Pancreas (tissue), 10 donors: ENCODE data around the gene CPHXL. TPM values are rescaled to one million over a fixed set of nuclear protein-coding genes. Genes with fewer than 3 reads are reported as not detected.

ENCODE experiments used
- ATAC-seq, 4 donors: fragments of 200-7000 bp; cut with Tn5 transposase; one replicate each; pipeline versions ENCODE4 v1.8.0 to v1.9.1; 2020; ENCODE audit warnings: mild to moderate bottlenecking in 4 of 4, moderate library complexity in 4 of 4
- DNase-seq, 6 donors: peaks; one replicate each; pipeline ENCODE4 v3.0.0-alpha.2; 2020
- FAIRE-seq: peaks from 2 replicates; lab custom pipeline; 2012; peaks lifted over from hg19 to GRCh38; lab: Jason Lieb, UNC
- H3K27ac ChIP-seq, 4 donors: fragments of 200-600 bp; sonication (generic); 1 replicate in 3 of 4; 2 replicates in 1 of 4; pipeline versions ENCODE4 v1.5.0 to v1.8.0; 2020
- H3K27me3 ChIP-seq, 4 donors: fragments of 200-600 bp; one replicate each; pipeline ENCODE4 v1.8.0; 2021
- H3K36me3 ChIP-seq, 3 donors: fragments of 200-600 bp; sonication (generic) in 1 of 3; one replicate each; pipeline versions ENCODE4 v1.5.0 to v1.8.0; 2020 to 2021
- H3K4me1 ChIP-seq, 3 donors: fragments of 200-600 bp; one replicate each; pipeline ENCODE4 v1.8.0; 2021
- H3K4me3 ChIP-seq, 4 donors: fragments of 200-600 bp; sonication (generic) in 2 of 4; one replicate each; pipeline versions ENCODE4 v1.5.0 to v1.8.0; 2020 to 2021
- H3K9me3 ChIP-seq, 4 donors: fragments of 200-600 bp; one replicate each; pipeline ENCODE4 v1.8.0; 2021
- CTCF ChIP-seq, 4 donors: fragments of 200-600 bp; sonication (generic) in 3 of 4; IDR thresholded peaks; one replicate each; pipeline versions ENCODE4 v1.5.0 to v1.8.0; 2021; ENCODE audit warnings: antibody characterized with exemption in 4 of 4
- WGBS, 2 donors: extraction: QIAGEN DNeasy Blood & Tissue Kit; methylation state at CpG; one replicate each; pipeline ENCODE4 v1.1.7; 2013; 5-methylcytosine and 5-hydroxymethylcytosine counted together
- intact Hi-C, 3 donors: fragments of 100-400 bp; cut with DNase I; formaldehyde crosslinking; loops; one replicate each; pipeline versions ENCODE4 v1.11.1 to v1.14.2; 2022
- polyA plus RNA-seq, 2 donors: library from polyadenylated mRNA; stranded (reverse); fragments of 200-250 nt; gene quantifications; one replicate each; pipeline ENCODE4 v1.2.3, GENCODE V29; 2013
- total RNA-seq, 6 donors: library from RNA; stranded (reverse); fragmentation: NEBNext Ultra II Directional in 4 of 6; extraction: Animal tissue kit (Norgen Biotek cat#: 25700) in 4 of 6; gene quantifications; one replicate each; pipeline versions ENCODE4 v1.2.1 to v1.2.4, GENCODE V29; 2021 to 2023
- donor health status: healthy with polysubstance abuse.
- donor health status: DM: no; HTN: no; CAD: no; lungs with moderate emphysema.
- donor health status: DM: no; HTN: no; CAD: no.
- donor health status: control.
- donor health status: control.
- donor health status: Bipolar disorder and iron deficiency.
- donor health status: DM: yes; HTN: yes; CAD: no.
- donor health status: DM: no; HTN: no; CAD: no.
- donor health status: DM: no; HTN: no; CAD: no.
- donor health status: DM: yes; HTN: yes; CAD: no.

Gene CPHXL
- total RNA-seq: not detected
- polyA plus RNA-seq: not detected

- ATAC-seq: no peak
- DNase-seq: no peak
- Histone ChIP-seq H3K9me3 (no peaks in the 10 kb centered on the region), H3K4me1 (no peaks in the 10 kb centered on the region), H3K27me3 (no peaks in the 10 kb centered on the region), H3K27ac (no peak within 1 kb of the TSS), H3K4me3 (no peak within 1 kb of the TSS), H3K36me3 (no peaks in the 10 kb centered on the region)
- intact Hi-C loops: no loop called here
- FAIRE-seq: no peak
- no peak for TF ChIP-seq CTCF (IDR thresholded peaks at IDR 0.05)
- 91 to 92% methylated on average over 5 of the region's 5 CpGs for WGBS, 2 donors
Observed at GRCh38 chr16:75726390-75726789, at the start of gene CPHXL. Gene CPHXL, minus strand, starts transcription at chr16:75726490. Its CDS starts 48 bp downstream, at chr16:75726442.

GRCh38 chr16:75774197-75774596 lies 47.9 kb upstream of the CPHXL start:
- Histone ChIP-seq H3K4me3 (no peak overlapping the region), H3K27me3 (peaks cover 0 to 3% (median 0%) of the 10 kb centered on the region in 4 donors), H3K27ac (no peak overlapping the region), H3K9me3 (no peaks in the 10 kb centered on the region), H3K36me3 (no peaks in the 10 kb centered on the region), H3K4me1 (no peaks in the 10 kb centered on the region)
- 62 to 79% methylated on average over 1 of the region's 1 CpG for WGBS, 2 donors
- no peak for DNase-seq
- intact Hi-C loops: no loop called here
- no peak for ATAC-seq
- TF ChIP-seq CTCF (IDR thresholded peaks at IDR 0.05): no peak
- no peak for FAIRE-seq

- FAIRE-seq (no peak), ATAC-seq (no peak), DNase-seq (no peak)
- Histone ChIP-seq H3K27me3 (peaks cover 0 to 3% (median 0%) of the 10 kb centered on the region in 4 donors), H3K9me3 (no peaks in the 10 kb centered on the region), H3K27ac (no peak overlapping the region), H3K4me3 (no peak overlapping the region), H3K4me1 (no peaks in the 10 kb centered on the region), H3K36me3 (no peaks in the 10 kb centered on the region)
- no peak for TF ChIP-seq CTCF (IDR thresholded peaks at IDR 0.05)
- intact Hi-C loops: no loop called here
Observed at GRCh38 chr16:75770051-75770450, 43.8 kb upstream of the CPHXL start.

- intact Hi-C loops: loop anchor here in 2 of 3 donors (5.0 to 10.0 kb wide), 2 partner anchors 289 to 292 kb away; no protein-coding TSS in a partner anchor
- TF ChIP-seq CTCF (IDR thresholded peaks at IDR 0.05): peak; percentile 44 to 65 (median 58)
- Histone ChIP-seq H3K36me3 (no peaks in the 10 kb centered on the region), H3K4me1 (no peaks in the 10 kb centered on the region), H3K27ac (no peak overlapping the region), H3K27me3 (no peaks in the 10 kb centered on the region), H3K4me3 (no peak overlapping the region), H3K9me3 (no peaks in the 10 kb centered on the region)
- DNase-seq: peak in 3 of 6 donors; percentile 34 to 74 (median 53)
- ATAC-seq: peak; percentile 94 to 100 (median 100)
- 10 to 12% methylated on average over 7 of the region's 7 CpGs for WGBS, 2 donors
- FAIRE-seq: peak; percentile 9
Observed at GRCh38 chr16:75764154-75764768, 38.0 kb upstream of the CPHXL start.

GRCh38 chr16:75763204-75763603 lies 36.9 kb upstream of the CPHXL start:
- whole genome bisulfite sequencing, 2 donors: 72% methylated on average over 3 of the region's 3 CpGs
- no peak overlapping the region for H3K27ac ChIP-seq
- H3K9me3 ChIP-seq: no peaks in the 10 kb centered on the region
- H3K4me3 ChIP-seq: no peak overlapping the region
- no peak for TF ChIP-seq CTCF (IDR thresholded peaks at IDR 0.05)
- intact Hi-C loops: loop anchor here in 2 of 3 donors (5.0 to 10.0 kb wide), 2 partner anchors 288 to 291 kb away; no protein-coding TSS in a partner anchor
- no peaks in the 10 kb centered on the region for H3K27me3 ChIP-seq
- no peak for DNase-seq
- H3K4me1 ChIP-seq: no peaks in the 10 kb centered on the region
- FAIRE-seq: no peak
- ATAC-seq: no peak
- H3K36me3 ChIP-seq: no peaks in the 10 kb centered on the region
